ENCODE measurements around the gene DNAJC28.
"Not testable (repeated sequence)": the region's sequence is repeated elsewhere in the genome, so short reads cannot be mapped to it uniquely, and the experiment has no call there.

DNAJC28 gene

GRCh38 chr21:33481314-33481943 lies 10.1 kb downstream of the DNAJC28 start:
- DNase-seq (ENCODE audit: low read depth in 2 of 3, low spot score in 2 of 3) = no peak

- DNase-seq (ENCODE audit: low read depth in 2 of 3, low spot score in 2 of 3) = no peak
Measured at GRCh38 chr21:33480481-33481103, 10.9 kb downstream of the DNAJC28 start.

GRCh38 chr21:33479679-33480480 lies 11.6 kb downstream of the DNAJC28 start, which contains the start of gene TMEM50B:
Gene TMEM50B (minus strand): TSS chr21:33479974. CDS start chr21:33468885, 11,089 bp downstream.
- DNase-seq (ENCODE audit: low read depth in 2 of 3, low spot score in 2 of 3) = peak; percentile 87 to 98 (median 92)

- DNase-seq (ENCODE audit: low read depth in 2 of 3, low spot score in 2 of 3) = peak in 2 of 3 experiments; percentile 16 to 18
Measured at GRCh38 chr21:33478935-33479678, 12.4 kb downstream of the DNAJC28 start.

GRCh38 chr21:33478182-33478581 lies 13.3 kb downstream of the DNAJC28 start:
- no peak for DNase-seq (ENCODE audit: low read depth in 2 of 3, low spot score in 2 of 3)

GRCh38 chr21:33477066-33477465 lies 14.4 kb downstream of the DNAJC28 start:
- DNase-seq (ENCODE audit: low read depth in 2 of 3, low spot score in 2 of 3) = no peak

- no peak for DNase-seq (ENCODE audit: low read depth in 2 of 3, low spot score in 2 of 3)
Measured at GRCh38 chr21:33473344-33473743, 18.2 kb downstream of the DNAJC28 start.

- DNase-seq (ENCODE audit: low read depth in 2 of 3, low spot score in 2 of 3) = no peak
Measured at GRCh38 chr21:33470701-33471100, 20.8 kb downstream of the DNAJC28 start.

GRCh38 chr21:33469183-33469582 lies 22.3 kb downstream of the DNAJC28 start:
- DNase-seq (ENCODE audit: low read depth in 2 of 3, low spot score in 2 of 3) = not testable (repeated sequence)

- DNase-seq (ENCODE audit: low read depth in 2 of 3, low spot score in 2 of 3) = no peak
Measured at GRCh38 chr21:33461538-33462250, 29.8 kb downstream of the DNAJC28 start.

GRCh38 chr21:33458861-33459260 lies 32.7 kb downstream of the DNAJC28 start:
- no peak for DNase-seq (ENCODE audit: low read depth in 2 of 3, low spot score in 2 of 3)

GRCh38 chr21:33455686-33456446 lies 35.6 kb downstream of the DNAJC28 start:
- DNase-seq (ENCODE audit: low read depth in 2 of 3, low spot score in 2 of 3) = no peak

- DNase-seq (ENCODE audit: low read depth in 2 of 3, low spot score in 2 of 3) = no peak
Measured at GRCh38 chr21:33452362-33452761, 39.2 kb downstream of the DNAJC28 start.

- DNase-seq (ENCODE audit: low read depth in 2 of 3, low spot score in 2 of 3) = no peak
Measured at GRCh38 chr21:33451634-33452071, 39.9 kb downstream of the DNAJC28 start.

- DNase-seq (ENCODE audit: low read depth in 2 of 3, low spot score in 2 of 3) = no peak
Measured at GRCh38 chr21:33449616-33450015, 41.9 kb downstream of the DNAJC28 start.

GRCh38 chr21:33446620-33447019 lies 44.9 kb downstream of the DNAJC28 start:
- DNase-seq (ENCODE audit: low read depth in 2 of 3, low spot score in 2 of 3) = not testable (repeated sequence)

- no peak for DNase-seq (ENCODE audit: low read depth in 2 of 3, low spot score in 2 of 3)
Measured at GRCh38 chr21:33444499-33444898, 47.0 kb downstream of the DNAJC28 start.

- DNase-seq (ENCODE audit: low read depth in 2 of 3, low spot score in 2 of 3) = no peak
Measured at GRCh38 chr21:33443194-33443593, 48.3 kb downstream of the DNAJC28 start.

- no peak for DNase-seq (ENCODE audit: low read depth in 2 of 3, low spot score in 2 of 3)
Measured at GRCh38 chr21:33441489-33442477, 49.7 kb downstream of the DNAJC28 start.
